SK-N-SH (cell line): ENCODE measurements around the gene INTS1. TPM values are rescaled to one million over a fixed set of nuclear protein-coding genes. Genes with fewer than 3 reads are reported as not detected.

Source experiments
- CTCF ChIA-PET: fragments of 300-600, 350-600 bp; formaldehyde crosslinking; extraction: SDS; loops from one replicate; lab custom pipeline; 2021; lab: Yijun Ruan, JAX
- POLR2A ChIA-PET: fragments of 350-600 bp; sonication (Branson Sonifier 250); formaldehyde crosslinking; extraction: SDS; loops from one replicate; lab custom pipeline; 2020; ENCODE audit warnings: antibody characterized with exemption, inconsistent platforms; lab: Yijun Ruan, JAX
- DNase-seq: peaks from one replicate; pipeline ENCODE4 v3.0.0; 2012
- H2AFZ ChIP-seq: fragments of 200-600 bp; sonication (generic); 2 replicates; pipeline ENCODE4 v1.8.1; 2016; ENCODE audit warnings: antibody characterized with exemption, mild to moderate bottlenecking, low read depth
- H3F3A ChIP-seq: fragments of 200-600 bp; sonication (generic); replicated peaks from 2 replicates; pipeline ENCODE3; 2016; ENCODE audit warnings: antibody characterized with exemption, mild to moderate bottlenecking; ENCODE audit not compliant: insufficient read depth
- H3K27ac ChIP-seq, 2 experiments: fragments of 200-500 bp in 1 of 2; fragments of 200-600 bp in 1 of 2; sonication (Bioruptor generic) in 1 of 2; sonication (generic), shearing (Covaris generic) in 1 of 2; 2 replicates each; pipeline versions ENCODE4 v1.5.1 to v1.6.1; 2014 to 2016; ENCODE audit warnings: low read depth in 2 of 2, inconsistent platforms in 1 of 2, low read length in 1 of 2, mild to moderate bottlenecking in 1 of 2, mixed read lengths in 1 of 2
- H3K27me3 ChIP-seq: fragments of 200-600 bp; sonication (generic), shearing (Covaris generic); 2 replicates; pipeline ENCODE4 v1.6.1; 2016; ENCODE audit warnings: mixed run types; ENCODE audit not compliant: insufficient read depth
- H3K36me3 ChIP-seq, 2 experiments: fragments of 200-500 bp in 1 of 2; fragments of 200-600 bp in 1 of 2; sonication (Bioruptor generic) in 1 of 2; sonication (generic) in 1 of 2; replicated peaks in 1 of 2; 2 replicates each; pipeline versions ENCODE3 to v1.5.1; 2014 to 2016; ENCODE audit warnings: low read length in 1 of 2, mild to moderate bottlenecking in 1 of 2; ENCODE audit not compliant: insufficient read depth in 2 of 2, control insufficient read depth in 1 of 2
- H3K4me1 ChIP-seq, 2 experiments: fragments of 200-500 bp in 1 of 2; fragments of 200-600 bp in 1 of 2; sonication (Bioruptor generic) in 1 of 2; sonication (generic), shearing (Covaris generic) in 1 of 2; 2 replicates each; pipeline versions ENCODE4 v1.5.1 to v1.6.1; 2014 to 2016; ENCODE audit warnings: low read depth in 1 of 2, low read length in 1 of 2, mixed run types in 1 of 2; ENCODE audit not compliant: insufficient read depth in 2 of 2, control insufficient read depth in 1 of 2
- H3K4me2 ChIP-seq: fragments of 200-600 bp; sonication (generic), shearing (Covaris generic); 2 replicates; pipeline ENCODE4 v1.6.1; 2017; ENCODE audit warnings: mixed run types
- H3K4me3 ChIP-seq, 2 experiments: fragments of 200-500 bp in 1 of 2; fragments of 200-600 bp in 1 of 2; sonication (Bioruptor generic) in 1 of 2; sonication (generic), shearing (Covaris generic) in 1 of 2; 2 replicates each; pipeline versions ENCODE4 v1.5.1 to v1.8.1; 2014 to 2016; ENCODE audit warnings: low read depth in 2 of 2, inconsistent platforms in 1 of 2, low read length in 1 of 2, mild to moderate bottlenecking in 1 of 2, mixed read lengths in 1 of 2, moderate library complexity in 1 of 2
- H3K79me2 ChIP-seq: fragments of 200-600 bp; sonication (generic); 2 replicates; pipeline ENCODE4 v1.8.1; 2017; ENCODE audit warnings: mild to moderate bottlenecking; ENCODE audit not compliant: insufficient read depth
- H3K9ac ChIP-seq: fragments of 200-600 bp; sonication (generic); 2 replicates; pipeline ENCODE4 v1.6.1; 2017; ENCODE audit warnings: mixed run types
- H3K9me2 ChIP-seq: fragments of 200-600 bp; sonication (generic); 2 replicates; pipeline ENCODE4 v1.6.1; 2017; ENCODE audit warnings: mixed run types
- H3K9me3 ChIP-seq: fragments of 200-600 bp; sonication (generic); 2 replicates; pipeline ENCODE4 v1.6.1; 2017; ENCODE audit warnings: mixed run types, mild to moderate bottlenecking, moderate library complexity
- H4K20me1 ChIP-seq: fragments of 200-600 bp; sonication (generic); 2 replicates; pipeline ENCODE4 v1.6.1; 2017; ENCODE audit warnings: mild to moderate bottlenecking, mixed run types; ENCODE audit not compliant: insufficient read depth
- ELF1 ChIP-seq: IDR thresholded peaks from 2 replicates; pipeline ENCODE4 v1.4.0; 2012
- EP300 ChIP-seq, 2 experiments: IDR thresholded peaks; 2 replicates each; pipeline versions ENCODE4 v1.4.0 to v1.6.1; 2012; ENCODE audit warnings: borderline replicate concordance in 1 of 2, low read depth in 1 of 2, low read length in 1 of 2
- EZH2phosphoT487 ChIP-seq: fragments of 200-600 bp; sonication (generic); IDR thresholded peaks from 2 replicates; pipeline ENCODE4 v1.6.1; 2017; ENCODE audit warnings: low read depth, mixed run types, mild to moderate bottlenecking, antibody characterized with exemption, moderate library complexity, borderline replicate concordance
- FOXJ3 ChIP-seq: sonication (generic); formaldehyde crosslinking; IDR thresholded peaks from 2 replicates; pipeline ENCODE4 v1.5.1; 2020; ENCODE audit warnings: mild to moderate bottlenecking, missing genetic modification reagents
- FOXM1 ChIP-seq: IDR thresholded peaks from 2 replicates; pipeline ENCODE4 v1.4.0; 2012; ENCODE audit warnings: low read depth, mild to moderate bottlenecking
- RCOR1 ChIP-seq: fragments of 150-350 bp; IDR thresholded peaks from 2 replicates; pipeline ENCODE4 v1.6.1; 2017; ENCODE audit warnings: antibody characterized with exemption, low read length
- TCF12 ChIP-seq: IDR thresholded peaks from 2 replicates; pipeline ENCODE4 v1.4.0; 2012
- TEAD4 ChIP-seq: IDR thresholded peaks from 2 replicates; pipeline ENCODE4 v1.4.0; 2012; ENCODE audit warnings: mild to moderate bottlenecking, borderline replicate concordance; ENCODE audit not compliant: insufficient read depth
- USF2 ChIP-seq: fragments of 150-350 bp; IDR thresholded peaks from 2 replicates; pipeline ENCODE4 v1.6.1; 2017; ENCODE audit warnings: antibody characterized with exemption, low read length, low read depth, borderline replicate concordance
- WGBS: methylation state at CpG from one replicate; pipeline ENCODE4 v1.1.6; 2017; ENCODE audit warnings: low lambda C conversion rate; 5-methylcytosine and 5-hydroxymethylcytosine counted together
- polyA plus RNA-seq, 3 experiments: library from polyadenylated mRNA; depleted of rRNA; stranded (reverse); fragments of >200 nt; gene quantifications; 2 replicates each; pipeline ENCODE4 v1.2.3, GENCODE V29; 2012
- TF ChIP-seq, protein P1 (sequence below): IDR thresholded peaks from 2 replicates; pipeline ENCODE4 v1.6.1; 2012; ENCODE audit warnings: mild to moderate bottlenecking, low read depth, low read length, moderate library complexity
- TF ChIP-seq, protein P2 (sequence below): IDR thresholded peaks from 2 replicates; pipeline ENCODE4 v1.4.0; 2012; ENCODE audit warnings: low read depth, borderline replicate concordance
- TF ChIP-seq, protein P3 (sequence below): fragments of 200-600 bp; sonication (generic); IDR thresholded peaks from 2 replicates; pipeline ENCODE4 v1.6.1; 2017; ENCODE audit warnings: antibody characterized with exemption, mild to moderate bottlenecking, moderate library complexity

INTS1 gene
- polyA plus RNA-seq, 1 of the 3 experiments (the other 2 are of a cell fraction), result 48.1 TPM

GRCh38 chr7:1423264-1423811 is 80.9 kb downstream of the INTS1 start:
- Histone ChIP-seq H3K4me1 (peaks cover 0 to 4% of the 10 kb centered on the region in 2 experiments; a peak in 1 of 4 replicates), H3K27me3 (peaks cover 69% of the 10 kb centered on the region), H3K9me3 (no peaks in the 10 kb centered on the region), H3K9ac (no peak overlapping the region), H3K9me2 (no peaks in the 10 kb centered on the region), H3K36me3 (no peaks in the 10 kb centered on the region), H4K20me1 (no peaks in the 10 kb centered on the region), H3K4me3 (no peak overlapping the region), H2AFZ (no peak overlapping the region), H3K79me2 (no peaks in the 10 kb centered on the region), H3K27ac (no peak overlapping the region), H3F3A (peaks cover 5% of the 10 kb centered on the region), H3K4me2 (no peak overlapping the region)
- DNase-seq, result no peak
- ChIA-PET POLR2A (no interaction called here), CTCF (interaction anchor here (1.1 to 5.9 kb wide), 6 partner anchors 9 to 230 kb away, joined by 3 to 62 read pairs (median 8); no protein-coding TSS in a partner anchor)
- 21% methylated on average over 5 of the region's 5 CpGs for WGBS
- TF ChIP-seq, protein P1, sequence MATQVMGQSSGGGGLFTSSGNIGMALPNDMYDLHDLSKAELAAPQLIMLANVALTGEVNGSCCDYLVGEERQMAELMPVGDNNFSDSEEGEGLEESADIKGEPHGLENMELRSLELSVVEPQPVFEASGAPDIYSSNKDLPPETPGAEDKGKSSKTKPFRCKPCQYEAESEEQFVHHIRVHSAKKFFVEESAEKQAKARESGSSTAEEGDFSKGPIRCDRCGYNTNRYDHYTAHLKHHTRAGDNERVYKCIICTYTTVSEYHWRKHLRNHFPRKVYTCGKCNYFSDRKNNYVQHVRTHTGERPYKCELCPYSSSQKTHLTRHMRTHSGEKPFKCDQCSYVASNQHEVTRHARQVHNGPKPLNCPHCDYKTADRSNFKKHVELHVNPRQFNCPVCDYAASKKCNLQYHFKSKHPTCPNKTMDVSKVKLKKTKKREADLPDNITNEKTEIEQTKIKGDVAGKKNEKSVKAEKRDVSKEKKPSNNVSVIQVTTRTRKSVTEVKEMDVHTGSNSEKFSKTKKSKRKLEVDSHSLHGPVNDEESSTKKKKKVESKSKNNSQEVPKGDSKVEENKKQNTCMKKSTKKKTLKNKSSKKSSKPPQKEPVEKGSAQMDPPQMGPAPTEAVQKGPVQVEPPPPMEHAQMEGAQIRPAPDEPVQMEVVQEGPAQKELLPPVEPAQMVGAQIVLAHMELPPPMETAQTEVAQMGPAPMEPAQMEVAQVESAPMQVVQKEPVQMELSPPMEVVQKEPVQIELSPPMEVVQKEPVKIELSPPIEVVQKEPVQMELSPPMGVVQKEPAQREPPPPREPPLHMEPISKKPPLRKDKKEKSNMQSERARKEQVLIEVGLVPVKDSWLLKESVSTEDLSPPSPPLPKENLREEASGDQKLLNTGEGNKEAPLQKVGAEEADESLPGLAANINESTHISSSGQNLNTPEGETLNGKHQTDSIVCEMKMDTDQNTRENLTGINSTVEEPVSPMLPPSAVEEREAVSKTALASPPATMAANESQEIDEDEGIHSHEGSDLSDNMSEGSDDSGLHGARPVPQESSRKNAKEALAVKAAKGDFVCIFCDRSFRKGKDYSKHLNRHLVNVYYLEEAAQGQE, result no peak
- TF ChIP-seq FOXJ3 (CRISPR knock-in tag), result no peak
- no peak for TF ChIP-seq FOXM1

DNA sequence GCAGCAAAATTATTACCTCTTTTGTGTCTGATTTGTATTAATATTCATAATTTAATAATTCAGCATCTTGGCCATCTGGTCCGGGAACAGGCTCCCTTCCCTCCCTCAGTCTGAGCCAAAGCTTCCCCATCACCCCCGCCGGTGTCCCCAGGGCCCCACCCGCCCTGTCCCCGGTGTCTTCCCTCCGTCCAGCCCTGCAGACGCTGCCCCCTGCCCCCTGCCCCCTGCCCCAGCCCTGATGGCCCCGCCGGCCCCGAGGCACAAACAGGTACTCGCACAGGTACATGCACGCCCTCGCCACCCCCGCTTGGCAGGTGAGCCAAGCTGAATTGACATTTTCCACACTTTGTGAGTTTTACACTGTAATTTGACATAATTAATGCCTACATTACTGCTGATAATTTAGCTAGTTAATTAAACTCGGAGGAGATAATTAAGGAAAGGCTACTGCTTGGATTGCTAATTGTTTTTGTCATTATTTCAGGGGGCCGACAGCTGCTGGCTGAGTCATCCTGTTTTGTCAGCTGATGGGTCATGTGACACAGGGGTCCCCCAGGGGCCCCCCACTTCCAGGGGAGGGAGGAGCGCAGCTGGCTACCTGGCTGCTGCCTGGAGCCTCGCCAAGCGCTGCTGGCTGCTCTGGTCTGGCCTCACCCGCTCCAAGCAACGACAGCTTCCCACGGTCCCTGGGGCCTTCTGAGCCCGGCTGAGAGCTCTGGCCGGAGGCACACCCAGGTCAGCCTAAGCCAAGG is 81.5 kb downstream of the INTS1 start:
- 9% methylated on average over 24 of the region's 24 CpGs for WGBS
- Histone ChIP-seq H4K20me1 (no peaks in the 10 kb centered on the region), H3K9me2 (no peaks in the 10 kb centered on the region), H2AFZ (no peak overlapping the region), H3K36me3 (no peaks in the 10 kb centered on the region), H3K9ac (no peak overlapping the region), H3K27me3 (peaks cover 74% of the 10 kb centered on the region), H3K4me2 (no peak overlapping the region), H3K4me1 (peaks cover 0 to 4% of the 10 kb centered on the region in 2 experiments; a peak in 1 of 4 replicates), H3K4me3 (no peak overlapping the region), H3F3A (peaks cover 12% of the 10 kb centered on the region), H3K79me2 (no peaks in the 10 kb centered on the region), H3K27ac (no peak overlapping the region), H3K9me3 (no peaks in the 10 kb centered on the region)
- POLR2A ChIA-PET, result no interaction called here
- CTCF ChIA-PET, result interaction anchor here (0.7 to 5.9 kb wide), 7 partner anchors 10 to 230 kb away, joined by 3 to 62 read pairs (median 8); no protein-coding TSS in a partner anchor
- no peak for TF ChIP-seq TEAD4
- TF ChIP-seq EP300 (IDR thresholded peaks at IDR 0.05; ENCODE audit: borderline replicate concordance in 1 of 2, low read depth in 1 of 2, low read length in 1 of 2), result no peak
- TF ChIP-seq USF2, result no peak
- no peak for TF ChIP-seq ELF1
- TF ChIP-seq TCF12, result no peak
- peak; percentile 75; the same call in 1 of the 2 replicates for TF ChIP-seq EZH2phosphoT487
- TF ChIP-seq RCOR1, result no peak
- TF ChIP-seq FOXJ3 (CRISPR knock-in tag), result no peak
- TF ChIP-seq, protein P2, sequence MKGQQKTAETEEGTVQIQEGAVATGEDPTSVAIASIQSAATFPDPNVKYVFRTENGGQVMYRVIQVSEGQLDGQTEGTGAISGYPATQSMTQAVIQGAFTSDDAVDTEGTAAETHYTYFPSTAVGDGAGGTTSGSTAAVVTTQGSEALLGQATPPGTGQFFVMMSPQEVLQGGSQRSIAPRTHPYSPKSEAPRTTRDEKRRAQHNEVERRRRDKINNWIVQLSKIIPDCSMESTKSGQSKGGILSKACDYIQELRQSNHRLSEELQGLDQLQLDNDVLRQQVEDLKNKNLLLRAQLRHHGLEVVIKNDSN, result peak; percentile 35; the same call in 1 of the 2 replicates
- TF ChIP-seq, protein P3, sequence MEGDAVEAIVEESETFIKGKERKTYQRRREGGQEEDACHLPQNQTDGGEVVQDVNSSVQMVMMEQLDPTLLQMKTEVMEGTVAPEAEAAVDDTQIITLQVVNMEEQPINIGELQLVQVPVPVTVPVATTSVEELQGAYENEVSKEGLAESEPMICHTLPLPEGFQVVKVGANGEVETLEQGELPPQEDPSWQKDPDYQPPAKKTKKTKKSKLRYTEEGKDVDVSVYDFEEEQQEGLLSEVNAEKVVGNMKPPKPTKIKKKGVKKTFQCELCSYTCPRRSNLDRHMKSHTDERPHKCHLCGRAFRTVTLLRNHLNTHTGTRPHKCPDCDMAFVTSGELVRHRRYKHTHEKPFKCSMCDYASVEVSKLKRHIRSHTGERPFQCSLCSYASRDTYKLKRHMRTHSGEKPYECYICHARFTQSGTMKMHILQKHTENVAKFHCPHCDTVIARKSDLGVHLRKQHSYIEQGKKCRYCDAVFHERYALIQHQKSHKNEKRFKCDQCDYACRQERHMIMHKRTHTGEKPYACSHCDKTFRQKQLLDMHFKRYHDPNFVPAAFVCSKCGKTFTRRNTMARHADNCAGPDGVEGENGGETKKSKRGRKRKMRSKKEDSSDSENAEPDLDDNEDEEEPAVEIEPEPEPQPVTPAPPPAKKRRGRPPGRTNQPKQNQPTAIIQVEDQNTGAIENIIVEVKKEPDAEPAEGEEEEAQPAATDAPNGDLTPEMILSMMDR, result no peak
- peak; percentile 69 for DNase-seq
